GM20000 (cell line): ENCODE data around the gene CAPZB.

Source experiments
- DNase-seq: peaks from one replicate; pipeline ENCODE4 v3.0.0; 2012; ENCODE audit warnings: low spot score
- TF ChIP-seq, protein P1 (sequence below): IDR thresholded peaks from 2 replicates; pipeline ENCODE4 v1.5.1; 2012; ENCODE audit warnings: mild to moderate bottlenecking, control low read depth; ENCODE audit errors: extremely low read depth, missing control alignments

CAPZB gene

GRCh38 chr1:19353596-19353995 lies 131.7 kb downstream of the CAPZB start:
- TF ChIP-seq, protein P1, sequence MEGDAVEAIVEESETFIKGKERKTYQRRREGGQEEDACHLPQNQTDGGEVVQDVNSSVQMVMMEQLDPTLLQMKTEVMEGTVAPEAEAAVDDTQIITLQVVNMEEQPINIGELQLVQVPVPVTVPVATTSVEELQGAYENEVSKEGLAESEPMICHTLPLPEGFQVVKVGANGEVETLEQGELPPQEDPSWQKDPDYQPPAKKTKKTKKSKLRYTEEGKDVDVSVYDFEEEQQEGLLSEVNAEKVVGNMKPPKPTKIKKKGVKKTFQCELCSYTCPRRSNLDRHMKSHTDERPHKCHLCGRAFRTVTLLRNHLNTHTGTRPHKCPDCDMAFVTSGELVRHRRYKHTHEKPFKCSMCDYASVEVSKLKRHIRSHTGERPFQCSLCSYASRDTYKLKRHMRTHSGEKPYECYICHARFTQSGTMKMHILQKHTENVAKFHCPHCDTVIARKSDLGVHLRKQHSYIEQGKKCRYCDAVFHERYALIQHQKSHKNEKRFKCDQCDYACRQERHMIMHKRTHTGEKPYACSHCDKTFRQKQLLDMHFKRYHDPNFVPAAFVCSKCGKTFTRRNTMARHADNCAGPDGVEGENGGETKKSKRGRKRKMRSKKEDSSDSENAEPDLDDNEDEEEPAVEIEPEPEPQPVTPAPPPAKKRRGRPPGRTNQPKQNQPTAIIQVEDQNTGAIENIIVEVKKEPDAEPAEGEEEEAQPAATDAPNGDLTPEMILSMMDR: no peak
- no peak for DNase-seq

- TF ChIP-seq, protein P1: no peak
- no peak for DNase-seq
Observed at GRCh38 chr1:19352839-19353238, 132.5 kb downstream of the CAPZB start.

GRCh38 chr1:19351873-19352272 lies 133.5 kb downstream of the CAPZB start:
- DNase-seq: no peak
- TF ChIP-seq, protein P1: no peak

- TF ChIP-seq, protein P1: no peak
- no peak for DNase-seq
Observed at GRCh38 chr1:19350566-19350965, 134.8 kb downstream of the CAPZB start.

DNA sequence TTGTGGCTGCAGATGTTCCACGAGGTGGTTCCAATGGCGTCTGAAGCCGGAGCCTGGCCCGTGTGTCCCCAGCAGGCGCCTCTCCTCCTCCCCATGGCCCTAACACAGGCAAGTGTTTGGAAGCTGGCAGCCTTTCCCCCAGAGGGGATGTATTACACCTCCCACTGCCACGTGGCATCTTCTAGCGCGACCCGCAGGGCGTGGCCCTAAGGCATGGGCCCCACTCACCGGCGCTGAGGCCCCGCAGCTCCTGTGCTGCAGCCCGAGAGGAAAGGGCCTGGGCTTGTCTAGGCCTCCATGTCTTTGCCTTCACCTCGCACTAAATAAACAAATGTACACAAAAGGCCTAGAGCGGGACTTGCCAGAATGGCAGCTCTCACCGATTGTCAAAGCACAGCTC lies 135.3 kb downstream of the CAPZB start:
- TF ChIP-seq, protein P1: no peak
- no peak for DNase-seq

- TF ChIP-seq, protein P1: no peak
Observed at GRCh38 chr1:19348441-19349198, 136.7 kb downstream of the CAPZB start.

GRCh38 chr1:19347533-19348172 lies 137.7 kb downstream of the CAPZB start:
- no peak for DNase-seq
- TF ChIP-seq, protein P1: no peak

More at GRCh38 chr1:19348441-19349198, 136.7 kb downstream of the CAPZB start:
- DNase-seq: no peak
